Measurements from ENCODE around the gene LENG1.

LENG1 gene

GRCh38 chr19:54169149-54169740 is 9.7 kb upstream of the LENG1 start:
- peaks cover 22% of the 10 kb centered on the region for H3K9me3 Mint-ChIP-seq

GRCh38 chr19:54168174-54168917 is 8.8 kb upstream of the LENG1 start:
- Mint-ChIP-seq H3K27me3 (ENCODE audit: low read depth, poor library complexity) (peaks cover 20% of the 10 kb centered on the region), H3K36me3 (ENCODE audit: low read depth) (peaks cover 14% of the 10 kb centered on the region), H3K9me3 (peaks cover 31% of the 10 kb centered on the region), H3K27ac (no peak overlapping the region), H3K4me3 (no peak overlapping the region), H3K4me1 (peaks cover 11% of the 10 kb centered on the region)
- TF ChIP-seq CTCF (IDR thresholded peaks at IDR 0.05), result peak; percentile 78
- DNase-seq, result peak; percentile 99

More at GRCh38 chr19:54169149-54169740, 9.7 kb upstream of the LENG1 start:
- Mint-ChIP-seq H3K27me3 (ENCODE audit: low read depth, poor library complexity) (peaks cover 13% of the 10 kb centered on the region), H3K27ac (no peak overlapping the region), H3K36me3 (ENCODE audit: low read depth) (peaks cover 5% of the 10 kb centered on the region), H3K4me1 (peaks cover 11% of the 10 kb centered on the region), H3K4me3 (no peak overlapping the region)
- TF ChIP-seq CTCF (IDR thresholded peaks at IDR 0.05), result no peak
- DNase-seq, result no peak

GRCh38 chr19:54165222-54165621 is 5.7 kb upstream of the LENG1 start:
- Mint-ChIP-seq H3K36me3 (ENCODE audit: low read depth) (peaks cover 29% of the 10 kb centered on the region), H3K27ac (no peak overlapping the region), H3K9me3 (peaks cover 59% of the 10 kb centered on the region), H3K27me3 (ENCODE audit: low read depth, poor library complexity) (peaks cover 39% of the 10 kb centered on the region), H3K4me3 (no peak overlapping the region), H3K4me1 (peaks cover 23% of the 10 kb centered on the region)
- no peak for TF ChIP-seq CTCF (IDR thresholded peaks at IDR 0.05)
- DNase-seq, result no peak

DNA sequence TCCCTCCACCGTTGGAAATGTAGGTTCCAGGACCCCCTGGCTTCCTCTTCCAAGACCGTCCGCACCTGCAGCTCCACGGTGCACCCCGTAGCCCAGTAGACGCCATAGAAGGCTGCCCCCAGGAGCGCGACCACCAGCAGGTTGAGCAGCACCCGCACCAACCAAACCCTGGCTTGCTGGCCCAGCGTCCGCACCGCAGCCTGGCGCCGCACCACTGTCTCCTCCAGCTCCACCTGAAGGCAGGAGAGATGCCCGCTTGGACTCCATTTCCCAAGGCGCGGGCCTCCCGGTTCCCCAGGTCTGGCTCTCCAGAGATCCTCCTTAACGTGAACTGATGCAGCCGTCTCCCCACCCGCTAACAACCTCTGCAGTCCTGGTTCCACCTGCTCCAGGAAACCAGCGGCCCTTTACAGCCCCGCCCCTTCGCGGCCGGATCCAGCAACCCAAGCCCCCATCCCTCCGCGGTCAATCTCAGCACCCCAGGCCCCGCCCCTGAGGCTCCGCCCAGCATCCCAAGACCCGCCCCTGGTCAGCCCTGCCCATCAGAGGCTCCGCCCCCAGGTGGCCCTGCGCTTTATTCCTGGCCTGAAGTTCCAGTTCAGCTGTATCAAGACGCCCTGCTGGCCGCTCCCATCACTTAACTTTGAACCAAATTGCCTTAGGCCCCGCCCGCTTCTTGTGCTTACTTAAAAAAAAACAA is 5.0 kb upstream of the LENG1 start:
- DNase-seq, result peak; percentile 65
- H3K27ac Mint-ChIP-seq, result no peak overlapping the region
- peaks cover 39% of the 10 kb centered on the region for H3K27me3 Mint-ChIP-seq (ENCODE audit: low read depth, poor library complexity)
- peaks cover 30% of the 10 kb centered on the region for H3K4me1 Mint-ChIP-seq
- H3K9me3 Mint-ChIP-seq, result peaks cover 64% of the 10 kb centered on the region
- peak overlapping the region; percentile 44 for H3K4me3 Mint-ChIP-seq
- TF ChIP-seq CTCF (IDR thresholded peaks at IDR 0.05), result no peak
- H3K36me3 Mint-ChIP-seq (ENCODE audit: low read depth), result peaks cover 34% of the 10 kb centered on the region

DNA sequence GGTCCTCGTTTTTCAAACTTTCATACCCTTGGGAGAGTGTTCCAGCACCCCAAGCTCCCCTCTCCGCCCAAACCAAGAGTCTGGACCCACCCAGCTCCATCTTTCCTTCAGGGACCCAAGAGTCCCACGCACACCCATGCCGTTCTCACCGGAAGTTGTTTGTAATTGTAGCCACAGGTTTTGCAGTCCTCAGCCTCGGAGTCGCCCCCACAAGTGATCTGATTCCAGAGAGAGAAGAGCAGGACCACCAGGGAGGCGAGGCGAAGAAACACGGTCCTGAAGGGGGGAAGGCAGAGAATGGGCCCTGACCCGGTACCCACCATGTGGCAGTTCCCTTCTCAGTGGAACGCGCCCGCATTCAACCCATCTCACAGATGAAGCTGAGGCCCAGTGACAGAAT is 3.4 kb upstream of the LENG1 start:
- Mint-ChIP-seq H3K4me1 (peaks cover 45% of the 10 kb centered on the region), H3K36me3 (ENCODE audit: low read depth) (peaks cover 38% of the 10 kb centered on the region), H3K4me3 (peak overlapping the region; percentile 81), H3K27me3 (ENCODE audit: low read depth, poor library complexity) (peaks cover 39% of the 10 kb centered on the region), H3K27ac (no peak overlapping the region), H3K9me3 (peaks cover 64% of the 10 kb centered on the region)
- DNase-seq, result no peak
- no peak for TF ChIP-seq CTCF (IDR thresholded peaks at IDR 0.05)
